Measurements from ENCODE around the gene ENOX1.

ENOX1 gene

DNA sequence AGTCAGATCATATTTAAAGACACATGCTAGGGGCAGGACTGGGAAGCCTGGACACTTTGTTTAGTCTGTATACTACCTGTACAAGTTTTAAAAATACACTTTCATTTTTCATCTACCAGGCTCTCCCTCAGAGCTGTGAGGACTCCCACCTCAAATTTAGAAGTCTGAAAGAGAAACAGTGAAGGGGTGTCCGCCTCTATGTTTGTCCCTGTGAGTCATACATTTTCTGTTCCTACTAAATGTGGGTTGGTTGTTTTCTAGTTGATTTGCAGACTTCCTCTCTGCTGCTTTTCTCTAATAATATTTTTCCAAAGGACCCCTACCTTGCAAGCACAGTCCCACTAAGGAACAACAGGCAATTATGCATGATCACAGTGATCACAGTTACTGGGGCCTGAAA lies 110.5 kb downstream of the ENOX1 start:
- no CpG with 5 or more reads among the region's 1 CpG for WGBS

DNA sequence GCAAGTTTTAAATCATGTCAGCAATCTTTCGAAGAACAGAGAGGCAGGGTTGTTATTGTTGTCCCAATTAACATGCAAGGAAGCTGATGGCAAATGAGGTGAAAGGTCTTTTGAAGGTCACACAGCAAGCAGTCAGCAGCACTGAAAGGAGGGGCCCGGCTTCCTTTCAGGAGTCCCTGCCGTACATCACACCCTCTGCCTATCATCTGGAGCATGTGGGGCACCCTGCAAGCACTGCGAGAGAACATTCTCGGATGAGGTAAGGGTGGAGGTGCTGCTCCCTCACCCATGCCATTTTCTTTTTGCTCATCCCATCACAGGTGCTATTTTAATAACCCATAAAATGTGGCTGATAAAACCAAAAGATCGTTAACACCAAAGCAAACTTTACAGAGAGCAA lies 111.2 kb downstream of the ENOX1 start:
- Histone ChIP-seq H3K4me3 (ENCODE audit: insufficient read depth in 1 of 2, low read depth in 1 of 2, low read length in 2 of 2) (no peak overlapping the region), H2BK15ac (ENCODE audit: low read depth, poor library complexity, severe bottlenecking) (no peak overlapping the region), H3K4me2 (ENCODE audit: low read length, poor library complexity, severe bottlenecking) (no peak overlapping the region), H3K9me3 (ENCODE audit: control insufficient read depth, low read length) (no peaks in the 10 kb centered on the region), H4K91ac (ENCODE audit: low read length) (no peak overlapping the region), H2BK12ac (ENCODE audit: low read length in 2 of 2) (no peak overlapping the region), H3K9ac (ENCODE audit: low read length) (no peak overlapping the region), H3K36me3 (ENCODE audit: control insufficient read depth in 1 of 2, insufficient read depth in 2 of 2, low read depth in 1 of 2, low read length in 2 of 2) (no peaks in the 10 kb centered on the region), H3K23ac (ENCODE audit: low read length in 2 of 2) (no peak overlapping the region), H2AK5ac (ENCODE audit: low read length, severe bottlenecking) (no peak overlapping the region), H3K14ac (ENCODE audit: low read length in 2 of 2) (no peak overlapping the region), H3K27ac (ENCODE audit: low read length, poor library complexity, severe bottlenecking) (no peak overlapping the region), H3K4ac (ENCODE audit: low read depth in 1 of 2, low read length in 2 of 2) (no peak overlapping the region), H2BK120ac (ENCODE audit: low read depth, low read length) (no peak overlapping the region), H3K79me1 (replicated peaks; ENCODE audit: low read length, poor library complexity, severe bottlenecking) (no peaks in the 10 kb centered on the region), H3K18ac (ENCODE audit: low read depth in 1 of 2, low read length in 2 of 2) (peak overlapping the region in 1 of 2 experiments; percentile 13), H2BK5ac (ENCODE audit: low read depth, low read length, poor library complexity, severe bottlenecking) (no peak overlapping the region), H3K4me1 (ENCODE audit: control insufficient read depth, insufficient read depth, low read depth, low read length) (no peaks in the 10 kb centered on the region), H4K8ac (ENCODE audit: low read length) (no peak overlapping the region), H3K27me3 (ENCODE audit: control insufficient read depth in 1 of 2, insufficient read depth in 1 of 2, low read length in 2 of 2) (no peaks in the 10 kb centered on the region), H2AFZ (ENCODE audit: low read depth, low read length) (no peak overlapping the region)
- no peak for DNase-seq
- WGBS, result 85% methylated on average over 5 of the region's 6 CpGs

More for the DNA sequence above, 110.5 kb downstream of the ENOX1 start:
- no peaks in the 10 kb centered on the region for H3K27me3 ChIP-seq (ENCODE audit: control insufficient read depth in 1 of 2, insufficient read depth in 1 of 2, low read length in 2 of 2)
- H3K23ac ChIP-seq (ENCODE audit: low read length in 2 of 2), result no peak overlapping the region
- no peaks in the 10 kb centered on the region for H3K4me1 ChIP-seq (ENCODE audit: control insufficient read depth, insufficient read depth, low read depth, low read length)
- no peak overlapping the region for H3K4me3 ChIP-seq (ENCODE audit: insufficient read depth in 1 of 2, low read depth in 1 of 2, low read length in 2 of 2)
- no peak overlapping the region for H4K8ac ChIP-seq (ENCODE audit: low read length)
- no peaks in the 10 kb centered on the region for H3K79me1 ChIP-seq (replicated peaks; ENCODE audit: low read length, poor library complexity, severe bottlenecking)
- H3K9me3 ChIP-seq (ENCODE audit: control insufficient read depth, low read length), result no peaks in the 10 kb centered on the region
- no peaks in the 10 kb centered on the region for H3K36me3 ChIP-seq (ENCODE audit: control insufficient read depth in 1 of 2, insufficient read depth in 2 of 2, low read depth in 1 of 2, low read length in 2 of 2)
- no peak overlapping the region for H2AFZ ChIP-seq (ENCODE audit: low read depth, low read length)
- no peak overlapping the region for H4K91ac ChIP-seq (ENCODE audit: low read length)
- no peak overlapping the region for H2BK12ac ChIP-seq (ENCODE audit: low read length in 2 of 2)
- no peak overlapping the region for H3K18ac ChIP-seq (ENCODE audit: low read depth in 1 of 2, low read length in 2 of 2)
- H2AK5ac ChIP-seq (ENCODE audit: low read length, severe bottlenecking), result no peak overlapping the region
- no peak overlapping the region for H3K27ac ChIP-seq (ENCODE audit: low read length, poor library complexity, severe bottlenecking)
- no peak overlapping the region for H2BK5ac ChIP-seq (ENCODE audit: low read depth, low read length, poor library complexity, severe bottlenecking)
- H3K4me2 ChIP-seq (ENCODE audit: low read length, poor library complexity, severe bottlenecking), result no peak overlapping the region
- H2BK120ac ChIP-seq (ENCODE audit: low read depth, low read length), result no peak overlapping the region
- DNase-seq, result no peak
- no peak overlapping the region for H3K14ac ChIP-seq (ENCODE audit: low read length in 2 of 2)
- H3K4ac ChIP-seq (ENCODE audit: low read depth in 1 of 2, low read length in 2 of 2), result no peak overlapping the region
- no peak overlapping the region for H3K9ac ChIP-seq (ENCODE audit: low read length)
- no peak overlapping the region for H2BK15ac ChIP-seq (ENCODE audit: low read depth, poor library complexity, severe bottlenecking)

GRCh38 chr13:43669964-43670363 lies 116.8 kb downstream of the ENOX1 start:
- Histone ChIP-seq H2BK5ac (ENCODE audit: low read depth, low read length, poor library complexity, severe bottlenecking) (no peak overlapping the region), H3K23ac (ENCODE audit: low read length in 2 of 2) (no peak overlapping the region), H3K9me3 (ENCODE audit: control insufficient read depth, low read length) (no peaks in the 10 kb centered on the region), H2AK5ac (ENCODE audit: low read length, severe bottlenecking) (no peak overlapping the region), H3K27ac (ENCODE audit: low read length, poor library complexity, severe bottlenecking) (no peak overlapping the region), H4K91ac (ENCODE audit: low read length) (no peak overlapping the region), H2BK120ac (ENCODE audit: low read depth, low read length) (no peak overlapping the region), H3K14ac (ENCODE audit: low read length in 2 of 2) (no peak overlapping the region), H3K4me1 (ENCODE audit: control insufficient read depth, insufficient read depth, low read depth, low read length) (peaks cover under 1% of the 10 kb centered on the region), H4K8ac (ENCODE audit: low read length) (no peak overlapping the region), H3K36me3 (ENCODE audit: control insufficient read depth in 1 of 2, insufficient read depth in 2 of 2, low read depth in 1 of 2, low read length in 2 of 2) (no peaks in the 10 kb centered on the region), H2AFZ (ENCODE audit: low read depth, low read length) (no peak overlapping the region), H2BK15ac (ENCODE audit: low read depth, poor library complexity, severe bottlenecking) (no peak overlapping the region), H3K18ac (ENCODE audit: low read depth in 1 of 2, low read length in 2 of 2) (no peak overlapping the region), H3K4ac (ENCODE audit: low read depth in 1 of 2, low read length in 2 of 2) (no peak overlapping the region), H3K4me3 (ENCODE audit: insufficient read depth in 1 of 2, low read depth in 1 of 2, low read length in 2 of 2) (no peak overlapping the region), H3K9ac (ENCODE audit: low read length) (no peak overlapping the region), H3K79me1 (replicated peaks; ENCODE audit: low read length, poor library complexity, severe bottlenecking) (no peaks in the 10 kb centered on the region), H3K27me3 (ENCODE audit: control insufficient read depth in 1 of 2, insufficient read depth in 1 of 2, low read length in 2 of 2) (no peaks in the 10 kb centered on the region), H2BK12ac (ENCODE audit: low read length in 2 of 2) (no peak overlapping the region), H3K4me2 (ENCODE audit: low read length, poor library complexity, severe bottlenecking) (no peak overlapping the region)
- no peak for DNase-seq
- WGBS, result 94% methylated on average over 1 of the region's 3 CpGs

DNA sequence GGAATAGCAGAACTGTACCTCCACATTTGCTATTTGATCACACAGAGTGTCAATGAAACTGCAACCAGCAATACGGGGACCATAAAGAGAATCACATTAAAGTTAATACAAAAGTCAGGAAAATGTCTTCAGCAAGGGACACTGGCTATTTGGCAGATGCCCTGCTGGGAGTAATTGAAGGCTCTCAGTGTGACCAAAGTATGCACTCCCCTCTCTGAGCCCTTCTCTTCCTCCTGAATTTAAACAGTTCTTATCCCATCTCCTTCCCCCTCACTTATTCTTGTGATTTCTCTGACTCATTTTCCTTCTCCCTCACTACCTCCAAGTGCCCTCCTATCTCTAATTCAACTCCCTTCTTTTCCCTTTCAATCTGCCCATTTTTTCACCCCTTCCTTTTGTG lies 117.7 kb downstream of the ENOX1 start:
- no peak overlapping the region for H3K27ac ChIP-seq (ENCODE audit: low read length, poor library complexity, severe bottlenecking)
- H4K8ac ChIP-seq (ENCODE audit: low read length), result no peak overlapping the region
- H4K91ac ChIP-seq (ENCODE audit: low read length), result no peak overlapping the region
- H3K9ac ChIP-seq (ENCODE audit: low read length), result no peak overlapping the region
- no peak overlapping the region for H3K23ac ChIP-seq (ENCODE audit: low read length in 2 of 2)
- no peak overlapping the region for H2AFZ ChIP-seq (ENCODE audit: low read depth, low read length)
- H2BK5ac ChIP-seq (ENCODE audit: low read depth, low read length, poor library complexity, severe bottlenecking), result no peak overlapping the region
- H2BK15ac ChIP-seq (ENCODE audit: low read depth, poor library complexity, severe bottlenecking), result no peak overlapping the region
- no peaks in the 10 kb centered on the region for H3K36me3 ChIP-seq (ENCODE audit: control insufficient read depth in 1 of 2, insufficient read depth in 2 of 2, low read depth in 1 of 2, low read length in 2 of 2)
- DNase-seq, result no peak
- H3K27me3 ChIP-seq (ENCODE audit: control insufficient read depth in 1 of 2, insufficient read depth in 1 of 2, low read length in 2 of 2), result no peaks in the 10 kb centered on the region
- H3K14ac ChIP-seq (ENCODE audit: low read length in 2 of 2), result no peak overlapping the region
- H2BK120ac ChIP-seq (ENCODE audit: low read depth, low read length), result no peak overlapping the region
- no peak overlapping the region for H3K18ac ChIP-seq (ENCODE audit: low read depth in 1 of 2, low read length in 2 of 2)
- no peak overlapping the region for H3K4ac ChIP-seq (ENCODE audit: low read depth in 1 of 2, low read length in 2 of 2)
- no peak overlapping the region for H2AK5ac ChIP-seq (ENCODE audit: low read length, severe bottlenecking)
- H3K4me2 ChIP-seq (ENCODE audit: low read length, poor library complexity, severe bottlenecking), result no peak overlapping the region
- H3K4me3 ChIP-seq (ENCODE audit: insufficient read depth in 1 of 2, low read depth in 1 of 2, low read length in 2 of 2), result no peak overlapping the region
- WGBS, result 78% methylated on average over 1 of the region's 1 CpG
- H3K79me1 ChIP-seq (replicated peaks; ENCODE audit: low read length, poor library complexity, severe bottlenecking), result no peaks in the 10 kb centered on the region
- no peaks in the 10 kb centered on the region for H3K9me3 ChIP-seq (ENCODE audit: control insufficient read depth, low read length)
- H3K4me1 ChIP-seq (ENCODE audit: control insufficient read depth, insufficient read depth, low read depth, low read length), result peaks cover 3% of the 10 kb centered on the region
- H2BK12ac ChIP-seq (ENCODE audit: low read length in 2 of 2), result no peak overlapping the region

Measured in mesenchymal stem cell (in vitro differentiated cells and primary cell).